PC-9 (cell line): ENCODE data around the gene EXOC1.

ENCODE experiments used
- EZH2 ChIP-seq: fragments of 200-600 bp; sonication (generic); IDR thresholded peaks from 2 replicates; pipeline ENCODE4 v1.8.0; 2017; ENCODE audit warnings: antibody characterized with exemption, low read depth
- TF ChIP-seq, protein P1 (sequence below): fragments of 200-600 bp; sonication (generic); conservative IDR thresholded peaks from 2 replicates; pipeline ENCODE4 v1.6.1; 2017; ENCODE audit warnings: mixed run types, antibody characterized with exemption, mild to moderate bottlenecking, moderate library complexity

DNA sequence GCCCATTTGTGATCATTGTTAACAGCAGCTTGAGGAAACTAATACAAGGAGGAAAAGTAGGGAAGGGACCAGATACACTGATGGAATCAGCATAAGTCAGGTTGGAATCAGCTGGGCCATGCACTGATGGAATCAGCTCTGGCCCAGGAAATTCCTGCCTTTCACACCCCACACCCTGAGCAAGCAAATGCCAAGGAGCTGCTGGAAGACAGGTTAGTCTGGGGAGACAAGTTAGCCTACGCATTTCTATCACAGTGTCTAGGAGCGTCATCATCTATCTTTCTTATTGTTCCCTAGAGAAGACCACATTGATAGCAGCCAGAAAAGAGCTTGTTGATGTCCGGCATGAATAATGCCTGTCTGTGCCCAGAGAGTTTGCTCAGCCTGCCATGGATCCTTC lies 79.1 kb downstream of the EXOC1 start:
- TF ChIP-seq EZH2: no peak
- TF ChIP-seq, protein P1, sequence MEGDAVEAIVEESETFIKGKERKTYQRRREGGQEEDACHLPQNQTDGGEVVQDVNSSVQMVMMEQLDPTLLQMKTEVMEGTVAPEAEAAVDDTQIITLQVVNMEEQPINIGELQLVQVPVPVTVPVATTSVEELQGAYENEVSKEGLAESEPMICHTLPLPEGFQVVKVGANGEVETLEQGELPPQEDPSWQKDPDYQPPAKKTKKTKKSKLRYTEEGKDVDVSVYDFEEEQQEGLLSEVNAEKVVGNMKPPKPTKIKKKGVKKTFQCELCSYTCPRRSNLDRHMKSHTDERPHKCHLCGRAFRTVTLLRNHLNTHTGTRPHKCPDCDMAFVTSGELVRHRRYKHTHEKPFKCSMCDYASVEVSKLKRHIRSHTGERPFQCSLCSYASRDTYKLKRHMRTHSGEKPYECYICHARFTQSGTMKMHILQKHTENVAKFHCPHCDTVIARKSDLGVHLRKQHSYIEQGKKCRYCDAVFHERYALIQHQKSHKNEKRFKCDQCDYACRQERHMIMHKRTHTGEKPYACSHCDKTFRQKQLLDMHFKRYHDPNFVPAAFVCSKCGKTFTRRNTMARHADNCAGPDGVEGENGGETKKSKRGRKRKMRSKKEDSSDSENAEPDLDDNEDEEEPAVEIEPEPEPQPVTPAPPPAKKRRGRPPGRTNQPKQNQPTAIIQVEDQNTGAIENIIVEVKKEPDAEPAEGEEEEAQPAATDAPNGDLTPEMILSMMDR: no peak
